GM21786 (cell line): ENCODE measurements around the gene GPD1.

Experiments
- ATAC-seq: cut with Tn5 transposase; IDR thresholded peaks from one replicate; pipeline ENCODE4 v1.9.1; 2021; ENCODE audit not compliant: unreplicated experiment

Gene GPD1

DNA sequence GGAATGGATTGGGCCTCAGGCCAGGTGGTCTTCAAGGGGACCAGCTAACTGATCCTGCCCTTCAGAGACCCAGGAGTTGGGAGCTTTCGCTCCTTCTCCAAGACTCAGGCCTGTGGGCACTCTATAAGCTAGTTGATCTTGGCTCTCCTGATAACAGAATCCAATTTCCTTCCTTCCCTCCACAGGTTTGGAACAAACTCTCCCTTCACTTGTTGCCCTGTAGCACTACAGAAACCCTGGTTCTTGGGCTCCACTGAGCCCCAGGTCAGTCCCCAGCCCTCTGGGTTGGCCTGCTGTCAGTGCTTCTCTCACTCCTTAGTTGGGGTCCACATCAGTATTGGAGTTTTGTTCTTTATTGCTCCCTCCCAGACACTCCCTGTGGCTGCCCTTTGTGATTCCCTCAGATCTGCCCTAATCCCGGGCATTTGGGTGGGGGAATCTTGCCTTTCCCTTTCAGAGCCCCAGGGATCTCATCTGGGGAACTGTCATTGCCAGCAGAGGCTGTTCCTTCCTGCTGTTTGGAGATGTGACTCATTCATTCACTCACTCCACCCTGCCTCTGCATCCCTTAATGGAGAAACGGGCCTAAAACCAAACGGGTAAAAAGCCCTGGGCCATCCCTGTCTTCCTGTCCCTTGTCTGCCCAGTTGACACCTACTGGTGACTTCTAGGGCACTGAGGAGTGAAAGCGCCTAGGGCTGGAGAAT lies 4.4 kb upstream of the GPD1 start:
- no peak for ATAC-seq

DNA sequence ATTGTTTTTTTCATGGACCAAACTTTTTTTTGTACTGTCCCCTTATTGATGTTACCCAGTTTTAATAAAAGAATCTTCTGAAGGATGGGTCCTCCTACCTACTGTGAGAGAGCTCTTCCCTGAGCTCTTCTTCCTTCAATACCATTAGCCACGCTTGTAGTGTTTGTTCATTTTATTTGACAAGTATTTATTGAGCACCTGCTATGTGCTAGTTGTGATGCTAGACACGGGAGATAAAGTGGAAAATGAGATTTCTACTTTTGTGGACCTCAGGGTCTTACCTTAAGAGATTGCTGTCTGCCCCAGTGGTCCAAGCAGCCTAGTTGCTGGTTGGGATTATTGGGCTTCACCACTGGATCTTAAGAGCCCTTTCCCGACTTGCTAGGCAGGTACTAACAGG lies 3.2 kb upstream of the GPD1 start:
- no peak for ATAC-seq

DNA sequence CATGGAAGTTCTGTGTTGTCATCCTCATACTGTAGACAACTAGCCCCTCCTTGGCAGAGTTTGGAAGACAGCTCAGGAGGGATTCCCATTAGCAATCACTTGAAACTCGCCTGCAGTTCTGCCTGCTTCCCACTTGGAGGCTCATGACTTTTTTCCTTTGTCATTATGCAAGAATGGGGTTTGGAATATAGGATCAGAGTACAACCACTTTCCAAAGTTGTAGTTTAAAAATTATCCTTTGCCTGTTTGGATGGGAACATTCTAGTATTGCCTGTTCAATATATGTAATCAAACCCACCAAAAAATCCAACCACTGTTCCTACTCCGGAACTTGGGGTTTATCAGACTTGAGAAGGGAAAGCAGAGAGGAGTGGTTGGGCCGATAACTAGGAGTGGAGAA lies 2.1 kb upstream of the GPD1 start:
- no peak for ATAC-seq

DNA sequence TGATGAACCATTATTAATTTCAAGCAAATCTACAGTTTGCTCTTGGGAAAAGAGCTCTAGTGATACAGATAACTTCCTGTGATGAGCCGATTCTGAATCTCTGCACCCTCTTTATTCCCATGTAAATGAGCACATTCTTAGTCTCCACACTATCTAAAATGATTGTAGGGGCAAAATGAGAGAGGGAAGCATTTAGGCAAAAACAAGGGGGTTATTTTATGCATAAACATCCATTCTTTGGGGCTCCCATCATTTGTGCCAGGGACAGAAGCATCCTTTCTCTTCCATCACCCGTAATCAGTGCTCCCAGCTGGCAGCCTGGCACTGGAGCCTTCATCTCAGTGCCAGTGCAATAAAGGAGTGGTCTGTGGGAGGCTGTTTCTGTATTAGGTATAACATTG lies 1.7 kb upstream of the GPD1 start:
- ATAC-seq, result no peak

DNA sequence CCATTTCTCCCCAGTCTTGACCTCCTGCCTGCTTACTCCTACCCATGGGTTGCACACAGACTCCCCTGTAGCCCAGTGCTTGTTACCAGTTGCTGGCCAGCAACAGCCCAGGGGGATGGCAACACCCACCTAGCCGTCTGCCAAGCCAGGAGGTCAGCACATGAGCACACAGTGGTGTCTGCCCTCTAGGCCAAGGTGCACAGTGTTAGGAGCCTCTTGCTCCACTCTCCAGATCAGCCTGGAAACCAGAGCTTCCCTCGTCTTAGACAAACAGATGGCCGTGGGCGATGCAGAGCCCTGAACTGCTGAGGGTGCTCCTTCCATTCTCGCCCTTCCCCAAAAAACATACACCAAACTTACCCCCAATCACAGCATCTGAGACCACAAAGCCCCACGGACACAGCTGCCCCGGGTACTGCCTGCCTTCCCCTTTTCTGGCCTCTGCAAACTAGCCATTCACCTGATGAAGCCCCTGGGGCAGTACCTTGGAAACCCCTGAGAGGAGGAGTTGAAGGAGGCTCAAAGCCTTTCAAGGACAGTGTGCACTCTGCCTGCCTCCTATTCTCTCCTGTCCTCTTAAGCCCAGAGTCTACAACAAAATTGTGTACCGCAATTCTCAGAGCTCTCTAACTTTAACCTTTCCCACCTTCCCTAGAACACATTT lies 1.0 kb upstream of the GPD1 start:
- no peak for ATAC-seq

DNA sequence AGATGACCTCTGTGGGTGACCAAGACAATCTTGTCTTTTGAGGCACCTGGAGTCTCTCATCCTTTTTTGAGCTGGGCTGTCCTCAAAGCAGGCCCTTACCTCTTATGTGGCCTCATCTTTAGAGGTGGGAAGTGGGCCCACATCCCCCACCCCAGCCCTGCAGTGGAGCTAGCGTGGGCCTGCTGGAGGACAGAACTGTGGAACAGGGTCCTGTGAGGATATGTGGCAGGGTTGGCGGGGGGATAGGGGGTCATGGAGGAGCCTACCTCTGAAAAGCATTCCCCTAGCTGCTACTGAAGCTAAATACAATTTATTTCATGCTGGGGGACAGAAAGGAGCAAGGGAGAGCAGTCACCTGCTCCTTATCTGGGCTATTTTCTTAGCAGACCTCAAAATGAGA lies 457 bp upstream of the GPD1 start:
- ATAC-seq, result no peak

DNA sequence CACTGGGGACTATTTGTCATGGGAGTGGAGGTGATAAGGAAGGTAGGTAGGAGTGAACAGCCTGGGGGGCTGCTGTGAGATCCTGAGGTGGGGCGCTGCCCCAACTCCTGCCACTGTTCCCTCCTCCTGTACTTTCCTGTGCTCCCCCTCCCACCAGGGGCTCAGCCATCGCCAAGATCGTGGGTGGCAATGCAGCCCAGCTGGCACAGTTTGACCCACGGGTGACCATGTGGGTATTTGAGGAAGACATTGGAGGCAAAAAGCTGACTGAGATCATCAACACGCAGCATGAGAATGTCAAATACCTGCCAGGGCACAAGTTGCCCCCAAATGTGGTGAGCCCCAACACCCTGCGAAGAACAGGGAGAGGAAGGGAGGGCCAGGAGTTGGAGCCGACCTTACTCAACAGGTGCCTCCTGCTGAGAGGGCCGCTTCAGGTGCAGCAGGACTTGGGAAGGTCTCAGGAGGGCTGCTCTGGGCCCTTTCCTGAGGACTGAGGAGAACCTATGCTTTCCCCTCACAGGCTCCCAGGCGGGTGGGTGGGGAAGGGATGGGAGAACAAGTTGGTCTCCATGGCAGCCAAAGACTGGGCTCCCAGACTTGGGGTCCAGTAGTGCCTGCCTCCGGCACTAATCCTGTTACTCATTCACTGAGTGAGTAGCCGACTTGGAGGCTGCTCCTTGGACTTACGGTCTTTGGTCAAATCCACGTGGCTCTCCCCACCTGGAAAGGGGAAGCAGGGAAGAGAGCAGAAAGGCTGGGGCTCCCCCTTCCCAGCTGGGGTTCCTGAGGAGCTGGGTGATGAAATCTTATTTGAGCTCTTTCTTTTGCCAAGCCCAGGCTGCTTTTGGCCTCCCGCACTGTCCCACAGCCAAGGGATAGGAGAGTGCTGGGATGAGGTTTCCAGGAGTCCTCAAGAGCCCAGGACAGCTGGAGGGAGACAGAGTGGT lies 884 bp downstream of the GPD1 start:
- no peak for ATAC-seq

DNA sequence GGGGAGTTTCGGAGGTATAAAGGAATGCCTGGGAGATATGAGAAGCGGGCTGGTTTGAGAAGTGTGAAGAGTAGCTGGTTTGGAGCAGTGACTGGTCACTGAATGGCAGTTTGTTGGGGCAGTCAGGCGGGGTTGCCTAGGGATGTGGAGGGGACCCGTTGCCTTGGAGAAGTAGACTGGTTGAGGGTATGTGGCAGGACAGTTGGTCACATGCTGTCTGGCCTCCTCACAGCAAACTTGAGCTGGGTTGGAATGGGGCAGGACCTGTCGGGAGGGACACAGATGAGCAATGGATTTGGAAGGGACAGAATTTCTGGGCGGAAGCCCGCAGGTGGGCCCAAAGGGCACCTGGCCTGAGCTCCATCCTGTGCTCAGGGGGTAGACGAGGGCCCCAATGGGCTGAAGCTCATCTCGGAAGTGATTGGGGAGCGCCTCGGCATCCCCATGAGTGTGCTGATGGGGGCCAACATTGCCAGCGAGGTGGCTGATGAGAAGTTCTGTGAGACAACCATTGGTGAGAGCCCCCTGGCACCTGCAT lies 2.2 kb downstream of the GPD1 start:
- ATAC-seq, result no peak

DNA sequence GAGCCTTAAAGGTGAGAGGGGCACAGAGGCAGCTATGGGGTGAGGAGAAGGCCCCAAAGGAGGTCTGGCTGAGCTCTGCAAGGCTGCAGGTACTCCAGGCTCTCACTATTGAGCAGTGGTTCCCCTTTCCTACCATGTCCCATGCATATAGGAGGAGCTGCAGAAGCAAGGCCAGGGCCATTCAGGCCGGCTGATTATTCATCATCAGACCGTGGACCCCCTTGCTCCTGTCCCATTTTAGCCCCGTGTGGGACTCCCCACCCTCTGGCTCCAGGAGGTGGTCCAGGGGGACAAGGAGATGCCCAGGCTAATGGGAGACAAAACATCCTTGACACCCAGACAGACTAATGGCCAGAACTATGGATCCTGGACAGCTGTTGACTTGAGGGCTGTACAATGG lies 3.1 kb downstream of the GPD1 start:
- no peak for ATAC-seq

DNA sequence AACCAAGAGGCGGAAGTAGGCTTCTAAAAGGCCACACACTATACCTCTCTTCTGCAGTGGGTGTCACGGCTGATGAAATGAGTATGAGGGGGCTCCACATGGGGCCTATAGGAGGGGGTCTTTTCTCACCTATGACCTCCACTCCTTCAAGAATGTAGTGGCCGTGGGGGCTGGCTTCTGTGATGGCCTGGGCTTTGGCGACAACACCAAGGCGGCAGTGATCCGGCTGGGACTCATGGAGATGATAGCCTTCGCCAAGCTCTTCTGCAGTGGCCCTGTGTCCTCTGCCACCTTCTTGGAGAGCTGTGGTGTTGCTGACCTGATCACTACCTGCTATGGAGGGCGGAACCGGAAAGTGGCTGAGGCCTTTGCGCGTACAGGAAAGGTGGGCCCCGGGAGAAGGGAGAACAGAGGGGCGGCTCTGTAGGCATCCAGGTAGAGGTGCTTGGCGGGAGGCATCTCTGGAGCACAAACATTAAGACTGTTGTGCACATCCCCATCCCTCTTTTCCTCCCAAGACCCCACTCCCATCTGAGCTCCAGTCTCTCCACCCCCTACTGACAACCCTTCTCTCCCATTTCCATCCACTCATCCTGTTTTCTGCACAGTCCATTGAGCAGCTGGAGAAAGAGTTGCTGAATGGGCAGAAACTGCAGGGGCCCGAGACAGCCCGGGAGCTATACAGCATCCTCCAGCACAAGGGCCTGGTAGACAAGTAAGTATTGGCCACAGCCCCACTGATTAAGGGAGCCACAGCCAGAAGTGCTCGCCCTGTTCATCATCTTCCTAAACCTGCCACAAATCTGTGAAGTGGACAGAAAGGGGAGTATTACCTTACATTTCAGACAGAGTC lies 3.8 kb downstream of the GPD1 start:
- no peak for ATAC-seq

DNA sequence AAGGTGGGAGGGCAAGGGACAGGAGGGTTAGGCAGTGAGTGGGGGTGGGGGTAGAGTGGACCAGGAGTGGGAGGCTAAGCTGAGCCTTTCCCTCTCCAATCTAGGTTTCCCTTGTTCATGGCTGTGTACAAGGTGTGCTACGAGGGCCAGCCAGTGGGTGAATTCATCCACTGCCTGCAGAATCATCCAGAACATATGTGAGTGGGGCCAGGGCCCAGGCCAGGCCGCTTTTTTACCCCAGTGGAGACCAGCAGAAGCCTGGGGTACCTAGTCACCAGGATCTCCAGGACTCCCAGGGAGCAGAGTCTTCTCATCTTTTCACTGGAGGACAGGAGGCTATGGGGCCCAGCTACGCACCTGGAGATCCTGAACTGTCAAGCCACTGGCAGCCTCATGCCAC lies 5.5 kb downstream of the GPD1 start:
- ATAC-seq, result no peak

DNA sequence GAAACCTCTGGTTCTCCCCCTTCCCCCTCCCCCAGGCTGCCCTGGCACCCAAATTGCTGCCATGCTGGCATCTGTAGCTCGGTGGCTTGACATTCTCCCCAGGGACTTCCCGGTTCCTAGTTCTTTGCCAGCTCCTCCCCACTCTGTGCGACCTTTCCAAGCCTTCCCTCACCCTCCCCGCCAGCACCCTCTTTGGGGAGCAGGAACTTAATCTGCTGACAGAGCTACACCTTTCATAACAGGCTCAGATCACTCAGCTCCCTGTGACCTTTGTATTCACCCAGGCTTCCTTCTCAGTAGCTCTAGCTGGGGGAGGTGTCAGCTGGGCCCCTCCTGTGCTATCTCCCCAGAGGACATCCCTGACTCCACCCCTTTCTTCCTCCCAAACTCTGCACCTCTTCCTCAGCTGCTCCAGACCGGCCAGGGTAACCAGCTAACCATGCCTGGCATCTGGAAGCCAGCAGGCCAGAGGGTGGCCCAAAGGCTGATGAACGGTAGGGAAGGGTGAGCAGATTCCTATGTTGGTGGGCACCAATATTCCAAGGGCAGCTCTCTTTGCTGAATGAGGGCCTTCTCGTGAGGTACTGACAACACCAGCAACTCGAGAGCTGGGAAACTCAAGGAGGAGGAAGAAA lies 6.4 kb downstream of the GPD1 start:
- no peak for ATAC-seq

DNA sequence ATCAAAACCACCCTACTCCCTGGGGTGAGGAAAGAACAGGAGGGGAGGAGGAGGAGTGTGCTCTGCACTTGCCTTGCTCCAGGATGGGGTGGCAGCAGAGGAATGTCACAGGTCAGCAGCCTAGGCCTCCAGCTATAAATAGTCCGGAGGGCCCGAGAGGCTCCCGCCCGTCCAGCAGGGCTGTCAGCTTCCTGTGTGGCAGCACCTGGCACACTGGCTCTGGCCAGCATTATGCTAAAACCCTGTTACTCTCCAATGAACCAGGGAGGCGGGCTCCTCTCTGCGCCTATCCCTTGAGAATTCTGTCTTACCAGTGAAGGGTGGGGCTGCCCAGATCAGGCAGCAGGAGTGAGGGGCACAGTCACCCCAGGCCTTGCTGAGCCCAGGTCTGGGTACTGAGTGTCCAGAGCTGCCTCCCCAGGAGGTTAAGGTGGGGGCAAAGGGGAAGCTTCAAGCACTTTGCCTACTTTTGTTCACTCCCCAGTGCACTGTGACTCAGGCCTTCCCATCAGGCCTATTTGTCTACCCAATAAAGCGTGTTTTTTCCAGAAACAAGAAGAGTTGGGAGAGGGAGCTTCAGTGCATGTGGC lies 7.0 kb downstream of the GPD1 start:
- no peak for ATAC-seq

DNA sequence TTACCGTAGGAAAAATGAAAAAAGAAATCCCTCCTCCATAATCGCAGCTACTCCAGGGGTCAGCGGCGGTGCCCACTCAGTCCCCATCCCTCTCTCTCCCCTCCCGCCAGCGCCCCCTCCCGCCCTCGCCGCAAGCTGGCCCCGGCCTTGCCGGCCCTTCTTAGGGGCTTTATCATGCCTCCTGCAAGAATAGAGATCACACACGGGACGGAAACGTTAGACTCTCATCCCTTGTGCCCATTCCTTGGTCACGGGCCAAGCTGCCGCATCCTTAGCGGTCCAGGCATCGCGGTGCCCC lies 7.5 kb downstream of the GPD1 start:
- ATAC-seq, result no peak

DNA sequence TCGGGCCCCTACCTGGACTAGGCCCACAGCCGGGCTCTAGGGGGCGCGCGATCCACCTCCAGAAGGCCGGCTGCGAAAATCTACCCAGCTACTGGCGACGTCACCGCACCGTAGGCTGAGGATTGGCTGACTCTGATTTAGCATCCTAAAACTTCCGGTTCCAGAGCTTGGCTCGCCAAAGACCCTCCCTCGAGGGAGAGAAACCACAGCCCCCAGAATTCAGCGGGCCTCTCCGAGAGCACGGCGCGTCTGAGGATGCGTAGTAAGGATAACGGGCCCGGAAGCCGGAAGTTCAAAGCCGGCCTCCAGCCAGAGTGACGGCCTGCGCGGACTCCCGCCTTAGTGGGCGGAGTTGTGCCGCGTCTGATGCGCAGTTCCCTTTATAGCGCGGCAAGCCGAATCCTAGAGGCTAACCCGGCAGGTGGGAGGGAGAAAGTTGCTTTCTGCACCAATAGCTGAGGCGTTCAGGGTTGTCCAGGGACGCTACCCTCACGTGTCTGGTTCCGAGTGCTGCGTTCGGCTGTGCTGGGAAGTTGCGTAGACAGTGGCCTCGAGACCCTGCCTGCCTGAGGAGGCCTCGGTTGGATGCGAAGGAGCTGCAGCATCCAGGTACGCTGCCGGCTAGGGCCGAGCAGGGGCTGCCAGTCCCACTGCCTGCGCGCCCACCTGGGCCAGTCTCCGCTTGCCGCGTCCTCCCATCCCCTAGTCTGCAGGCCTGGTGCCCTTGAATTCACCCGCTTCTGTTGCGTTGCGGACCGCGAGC lies 8.1 kb downstream of the GPD1 start, which contains the start of gene COX14:
TSS of gene COX14 (plus strand) at position 544 of the 763 bp plus-strand sequence. CDS start 7,808 bp downstream, outside the sequence.
- peak; percentile 77 for ATAC-seq

DNA sequence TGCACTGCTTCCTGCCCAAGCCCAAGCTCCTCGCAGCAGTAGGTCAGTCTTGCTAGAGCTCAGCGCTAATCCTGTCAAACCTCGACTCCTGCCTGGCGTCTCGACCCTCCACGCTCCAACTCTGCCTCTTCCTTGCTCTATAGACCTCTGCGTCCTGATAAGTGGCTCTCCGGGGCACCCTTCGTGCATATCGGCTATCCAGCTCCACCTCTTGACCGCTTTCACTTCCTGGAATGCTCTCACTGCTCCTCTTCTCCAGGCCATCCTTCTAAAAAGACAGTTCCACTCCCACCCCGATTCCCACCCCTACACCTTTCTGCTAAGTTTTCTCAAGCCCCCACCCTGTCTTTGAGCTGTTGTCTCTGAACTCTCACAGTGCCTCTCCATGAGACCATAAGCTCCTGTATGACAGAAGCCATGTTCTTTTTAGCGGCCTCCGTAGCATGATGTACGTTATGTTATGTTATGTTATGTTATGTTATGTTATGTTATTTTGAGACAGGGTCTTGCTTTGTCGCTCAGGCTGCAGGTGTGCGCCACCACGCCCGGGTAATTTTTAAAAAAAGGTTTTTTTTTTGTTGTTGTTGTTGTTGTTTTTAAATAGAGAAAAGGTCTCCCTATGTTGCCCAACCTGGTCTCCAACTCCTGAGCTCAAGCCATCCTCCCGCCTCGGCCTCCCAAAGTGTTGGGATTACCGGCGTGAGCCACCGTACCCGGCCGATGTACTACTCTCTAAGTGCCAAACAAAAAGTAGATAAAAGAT lies 8.8 kb downstream of the GPD1 start:
- ATAC-seq, result no peak

DNA sequence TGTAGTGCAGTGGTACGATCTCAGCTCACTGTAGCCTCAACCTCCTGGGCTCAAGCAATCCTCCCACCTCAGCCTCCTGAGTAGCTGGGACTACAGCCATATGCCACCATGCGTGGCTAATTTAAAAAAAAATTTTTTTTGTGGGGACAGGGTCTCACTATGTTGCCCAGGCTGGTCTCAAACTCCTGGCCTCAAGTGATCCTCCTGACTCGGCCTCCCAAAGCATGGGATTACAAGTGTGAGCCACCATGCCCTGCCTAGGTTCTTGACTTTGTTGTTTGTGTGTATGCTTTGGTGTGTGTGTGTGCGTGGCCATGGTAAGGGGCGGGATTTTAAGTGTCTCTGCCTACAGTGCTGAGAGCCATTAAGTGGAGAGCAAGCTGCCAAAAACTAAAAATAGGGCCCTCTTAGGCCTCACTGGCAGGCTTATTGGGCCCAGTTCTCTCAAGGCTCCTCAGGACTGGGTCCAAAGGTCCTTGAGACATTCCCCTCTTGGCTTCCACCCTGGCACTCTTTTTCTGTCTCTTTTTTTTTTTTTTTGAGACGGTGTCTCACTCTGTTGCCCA lies 13.3 kb downstream of the GPD1 start:
- no peak for ATAC-seq

DNA sequence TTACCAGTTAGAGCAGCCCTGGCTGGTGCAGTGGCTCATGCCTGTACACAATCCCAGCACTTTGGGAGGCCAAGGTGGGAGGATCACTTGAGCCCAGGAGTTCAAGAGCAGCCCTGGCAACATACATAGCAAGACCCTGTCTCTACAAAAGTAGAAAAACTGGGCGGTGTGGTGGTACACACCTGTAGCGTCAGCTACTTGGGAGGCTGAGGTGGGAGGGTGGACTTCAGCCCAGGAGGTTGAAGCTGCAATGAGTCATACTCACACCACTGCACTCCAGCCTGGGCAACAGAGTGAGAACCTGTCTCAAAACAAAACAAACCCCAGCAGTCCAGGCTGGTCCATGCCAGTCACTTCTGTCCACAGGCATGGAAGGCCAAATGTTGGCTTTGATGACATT lies 15.6 kb downstream of the GPD1 start:
- ATAC-seq, result no peak
